ENCODE data around the gene CLDN6.

The CLDN6 gene

GRCh38 chr16:3001316-3001715 is 16.7 kb downstream of the CLDN6 start:
- TF ChIP-seq, protein P1, sequence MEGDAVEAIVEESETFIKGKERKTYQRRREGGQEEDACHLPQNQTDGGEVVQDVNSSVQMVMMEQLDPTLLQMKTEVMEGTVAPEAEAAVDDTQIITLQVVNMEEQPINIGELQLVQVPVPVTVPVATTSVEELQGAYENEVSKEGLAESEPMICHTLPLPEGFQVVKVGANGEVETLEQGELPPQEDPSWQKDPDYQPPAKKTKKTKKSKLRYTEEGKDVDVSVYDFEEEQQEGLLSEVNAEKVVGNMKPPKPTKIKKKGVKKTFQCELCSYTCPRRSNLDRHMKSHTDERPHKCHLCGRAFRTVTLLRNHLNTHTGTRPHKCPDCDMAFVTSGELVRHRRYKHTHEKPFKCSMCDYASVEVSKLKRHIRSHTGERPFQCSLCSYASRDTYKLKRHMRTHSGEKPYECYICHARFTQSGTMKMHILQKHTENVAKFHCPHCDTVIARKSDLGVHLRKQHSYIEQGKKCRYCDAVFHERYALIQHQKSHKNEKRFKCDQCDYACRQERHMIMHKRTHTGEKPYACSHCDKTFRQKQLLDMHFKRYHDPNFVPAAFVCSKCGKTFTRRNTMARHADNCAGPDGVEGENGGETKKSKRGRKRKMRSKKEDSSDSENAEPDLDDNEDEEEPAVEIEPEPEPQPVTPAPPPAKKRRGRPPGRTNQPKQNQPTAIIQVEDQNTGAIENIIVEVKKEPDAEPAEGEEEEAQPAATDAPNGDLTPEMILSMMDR (IDR thresholded peaks at IDR 0.05), result no peak
- no peak for TF ChIP-seq ZFX (IDR thresholded peaks at IDR 0.05; ENCODE audit: borderline replicate concordance)
- no peak overlapping the region for H3K27ac ChIP-seq

- TF ChIP-seq, protein P1 (IDR thresholded peaks at IDR 0.05), result no peak
- TF ChIP-seq ZFX (IDR thresholded peaks at IDR 0.05; ENCODE audit: borderline replicate concordance), result no peak
- no peak overlapping the region for H3K27ac ChIP-seq
These were observed 17.4 kb downstream of the CLDN6 start for GRCh38 chr16:3000540-3000939.

DNA sequence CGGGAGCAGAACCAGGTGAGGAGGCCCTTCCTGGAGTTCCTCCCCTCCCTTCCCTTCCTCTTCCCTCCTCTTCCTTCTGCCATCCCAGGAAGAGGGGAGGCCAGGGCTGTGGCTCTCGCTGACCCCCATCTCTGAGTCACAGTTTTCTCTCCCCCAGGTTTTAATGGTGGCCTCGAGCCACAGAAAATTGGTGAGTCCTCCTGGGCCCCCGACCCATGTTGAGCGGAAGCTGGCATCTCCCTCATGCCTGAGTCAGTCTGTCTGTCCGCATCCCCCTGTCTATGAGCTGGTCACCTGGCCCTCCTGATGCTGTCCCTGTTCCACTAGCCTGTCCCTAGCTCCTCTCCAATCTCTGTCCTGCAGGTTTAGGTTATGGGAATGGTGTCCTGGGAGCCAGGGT is 18.1 kb downstream of the CLDN6 start:
- TF ChIP-seq ZFX (IDR thresholded peaks at IDR 0.05; ENCODE audit: borderline replicate concordance), result no peak
- TF ChIP-seq, protein P1 (IDR thresholded peaks at IDR 0.05), result no peak

DNA sequence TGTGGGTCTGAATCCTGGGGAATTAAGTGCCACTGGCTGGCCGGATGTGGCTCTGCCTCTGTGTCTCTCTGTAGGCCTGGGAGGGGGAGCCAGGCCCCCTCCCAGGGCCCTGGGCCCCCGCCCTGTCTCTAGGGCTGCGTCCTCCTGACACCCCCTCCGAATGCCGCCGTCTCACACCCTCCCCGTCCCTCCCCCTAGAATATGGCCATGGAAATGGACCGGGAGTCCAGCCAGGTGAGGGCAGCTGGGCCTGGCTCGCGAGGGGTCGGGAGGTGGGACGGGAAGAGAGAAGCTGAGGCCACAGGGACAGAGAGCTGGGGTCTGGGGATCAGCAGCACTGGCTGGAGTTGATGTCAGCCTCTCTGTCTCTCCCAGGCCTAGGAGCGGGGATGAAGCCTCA is 21.7 kb downstream of the CLDN6 start:
- no peak for TF ChIP-seq ZFX (IDR thresholded peaks at IDR 0.05; ENCODE audit: borderline replicate concordance)
- TF ChIP-seq, protein P1 (IDR thresholded peaks at IDR 0.05), result no peak

More for the DNA sequence above, 18.1 kb downstream of the CLDN6 start:
- no peak overlapping the region for H3K27ac ChIP-seq

GRCh38 chr16:2992383-2993081 is 25.5 kb downstream of the CLDN6 start:
- H3K27ac ChIP-seq, result no peak overlapping the region
- TF ChIP-seq ZFX (IDR thresholded peaks at IDR 0.05; ENCODE audit: borderline replicate concordance), result no peak
- TF ChIP-seq, protein P1 (IDR thresholded peaks at IDR 0.05), result no peak

More for the DNA sequence above, 21.7 kb downstream of the CLDN6 start:
- no peak overlapping the region for H3K27ac ChIP-seq

GRCh38 chr16:2991566-2992261 is 26.3 kb downstream of the CLDN6 start:
- no peak overlapping the region for H3K27ac ChIP-seq
- TF ChIP-seq, protein P1 (IDR thresholded peaks at IDR 0.05), result no peak
- no peak for TF ChIP-seq ZFX (IDR thresholded peaks at IDR 0.05; ENCODE audit: borderline replicate concordance)

DNA sequence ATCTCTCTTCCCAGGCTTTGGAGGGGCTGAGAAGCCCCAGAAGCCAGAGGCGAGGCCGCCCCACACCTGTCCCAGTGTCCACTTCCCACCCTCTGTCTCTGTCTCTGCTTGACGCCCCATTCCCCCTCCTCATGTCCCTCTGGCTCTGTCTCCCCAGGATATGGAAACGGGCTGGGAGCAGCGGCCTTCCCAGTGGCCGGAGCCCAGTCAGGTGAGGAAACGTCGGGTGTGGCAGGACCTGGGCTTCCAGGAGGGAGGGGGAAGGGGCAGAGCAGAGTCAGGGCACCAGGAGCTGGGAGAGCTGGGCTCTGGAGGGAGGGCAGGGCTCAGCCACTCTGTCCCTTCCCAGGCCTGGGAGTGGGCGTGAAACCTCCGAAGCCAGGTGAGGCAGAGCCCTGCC is 27.1 kb downstream of the CLDN6 start:
- H3K27ac ChIP-seq, result no peak overlapping the region
- TF ChIP-seq, protein P1 (IDR thresholded peaks at IDR 0.05), result no peak
- TF ChIP-seq ZFX (IDR thresholded peaks at IDR 0.05; ENCODE audit: borderline replicate concordance), result no peak

Data from 22Rv1 (cell line).